Hematopoietic multipotent progenitor cell treated with erythropoietin and hydrocortisone succinate and interleukin-3 and kit ligand, for 17 days (in vitro differentiated cells): Measurements from ENCODE around the gene ITIH5.

ENCODE experiments used
- DNase-seq: peaks from one replicate; pipeline ENCODE4 v3.0.0-alpha.2; 2015; ENCODE audit warnings: low spot score

ITIH5 gene

DNA sequence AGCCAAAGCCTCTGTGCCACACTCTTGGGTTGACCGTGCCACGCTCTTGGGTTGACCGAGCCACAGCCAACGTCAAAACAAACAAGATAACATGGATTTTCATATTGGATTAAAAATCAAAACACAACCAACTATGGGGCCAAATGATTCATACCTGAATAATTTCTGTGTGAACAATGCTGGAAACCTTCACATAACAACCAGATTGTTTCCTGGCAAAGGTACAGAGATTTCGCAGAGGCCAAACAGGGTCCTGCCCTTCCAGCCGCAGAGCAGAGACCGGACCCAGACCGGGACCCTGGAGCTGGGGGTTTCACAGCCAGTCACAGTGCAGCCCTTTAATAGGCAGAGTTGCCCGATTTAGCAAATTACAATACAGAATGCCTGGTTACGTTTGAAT, 40.5 kb downstream of the ITIH5 start:
- no peak for DNase-seq

DNA sequence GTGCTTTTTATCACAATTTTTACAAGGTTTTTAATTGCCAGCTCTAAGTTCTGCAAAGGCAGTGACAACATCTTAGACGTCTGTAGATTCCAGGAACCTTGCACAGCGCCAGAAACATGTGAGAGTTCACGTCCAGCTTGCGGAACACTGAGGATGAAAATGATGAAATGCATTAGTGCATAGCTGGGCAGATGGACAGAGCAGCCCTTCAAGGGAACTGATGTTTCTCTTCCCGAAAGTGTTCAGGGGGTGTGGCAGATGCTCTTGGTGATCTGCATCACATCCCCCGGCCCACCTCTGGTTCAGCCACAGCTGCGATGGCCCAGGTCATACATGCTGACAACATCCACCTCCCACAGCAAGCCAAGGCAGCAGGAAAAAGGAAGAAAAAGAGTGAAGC, 40.9 kb downstream of the ITIH5 start:
- DNase-seq = no peak

DNA sequence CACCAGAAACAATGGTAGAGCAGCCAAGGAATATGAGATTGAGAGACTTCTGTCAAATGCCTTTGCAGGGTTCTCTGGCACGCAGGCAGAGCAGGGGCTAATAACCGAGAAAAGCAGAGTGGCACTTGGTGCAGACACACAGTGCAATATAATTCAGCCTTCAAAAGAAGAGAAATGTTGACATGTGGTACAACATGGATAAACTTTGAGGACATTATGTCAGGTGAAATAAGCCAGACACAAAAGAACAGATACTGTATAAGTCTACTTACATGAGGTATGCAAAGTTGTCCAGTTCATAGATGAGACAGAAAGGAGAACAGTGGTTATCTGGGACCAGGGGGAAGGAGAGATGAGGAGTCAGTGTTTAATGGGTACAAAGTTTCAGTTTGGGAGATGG, 41.8 kb downstream of the ITIH5 start:
- DNase-seq = no peak

DNA sequence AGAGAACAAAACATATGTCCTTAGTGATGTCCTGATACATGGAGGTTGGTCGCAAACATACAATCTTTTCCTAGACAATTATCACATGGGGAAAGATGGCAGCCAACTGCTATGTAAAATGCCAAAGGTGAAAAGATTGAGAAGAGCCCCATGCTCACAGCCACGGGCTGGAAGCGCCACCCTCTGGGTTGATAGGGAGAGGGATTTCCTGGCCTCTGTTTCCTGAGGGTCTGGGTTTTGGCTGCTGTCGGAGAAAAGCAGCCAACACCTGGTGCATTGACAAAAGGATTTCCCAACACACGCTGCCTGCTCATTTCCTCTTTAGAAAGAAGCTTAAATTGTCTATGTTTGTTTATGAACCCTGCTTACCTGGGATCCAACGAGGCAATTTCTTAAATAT, 43.8 kb downstream of the ITIH5 start:
- DNase-seq = no peak

DNA sequence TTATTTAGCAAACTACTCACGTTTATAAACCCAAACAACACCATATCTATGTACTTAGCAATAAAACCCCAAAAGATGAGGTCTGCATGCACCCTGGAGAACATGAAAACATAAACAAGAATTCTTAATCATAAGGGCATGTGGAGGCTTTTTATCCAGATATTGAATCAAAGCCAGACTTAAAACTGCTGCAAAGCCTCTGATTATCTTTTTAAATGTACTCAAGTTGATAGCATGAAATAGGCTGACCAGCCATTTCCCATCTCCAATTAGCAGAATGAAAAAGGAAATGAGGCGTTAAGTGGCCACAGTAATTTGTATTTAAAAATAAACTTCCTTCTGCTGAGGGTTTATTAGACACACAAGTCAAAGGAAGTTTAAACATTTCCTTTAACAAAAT, 48.3 kb downstream of the ITIH5 start:
- DNase-seq = no peak

DNA sequence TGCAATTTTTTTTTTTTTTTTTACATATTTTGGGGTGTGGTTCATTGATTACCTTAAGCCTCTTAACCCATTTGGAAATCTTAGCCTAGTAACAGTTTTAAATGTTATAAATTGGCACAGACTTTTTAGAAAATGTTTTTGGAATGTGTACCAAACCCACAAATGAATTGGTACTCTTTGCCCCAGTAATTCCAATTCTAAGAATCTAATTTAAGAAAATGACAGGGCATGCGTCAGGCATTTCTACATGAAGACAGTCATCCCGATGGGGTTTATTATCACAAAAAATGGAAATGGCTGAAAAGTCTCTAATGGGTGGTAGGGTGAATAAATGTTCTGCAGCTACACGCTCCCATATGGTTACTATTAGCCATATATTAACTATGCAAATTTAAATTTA, 54.9 kb downstream of the ITIH5 start:
- DNase-seq = no peak

DNA sequence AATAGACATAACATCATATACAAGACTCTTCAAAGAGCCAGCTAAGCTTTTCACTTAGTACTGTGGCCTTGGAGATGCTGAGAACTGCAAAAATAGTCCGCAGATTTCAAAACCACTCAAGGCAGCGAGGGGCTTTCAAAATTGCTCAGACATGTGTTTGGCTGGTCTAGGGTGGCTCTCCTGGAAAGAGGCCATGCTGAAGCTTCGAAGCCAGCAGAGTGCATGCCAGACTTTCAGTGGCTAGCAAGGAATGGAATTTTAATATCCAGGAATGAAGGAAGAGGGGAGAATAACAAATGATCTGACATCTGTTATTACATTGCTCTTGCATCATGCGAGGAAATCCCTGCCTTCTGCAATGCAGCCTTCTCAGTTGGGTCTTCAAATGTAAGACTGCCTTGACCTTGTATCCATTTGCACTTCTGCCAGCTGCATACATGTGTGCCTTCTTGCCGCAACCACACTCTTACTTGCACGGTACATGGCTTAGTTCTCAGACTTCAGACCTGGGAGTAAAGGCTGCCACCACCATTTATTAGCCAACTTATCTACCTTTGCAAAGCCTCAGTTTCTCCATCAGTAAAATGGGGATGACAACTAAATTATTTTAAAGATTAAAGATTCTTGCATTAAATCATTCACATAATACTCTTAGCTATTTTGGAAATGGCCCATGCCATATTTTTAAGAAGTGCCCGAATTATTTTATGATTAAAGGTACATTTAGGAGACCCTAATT, 55.9 kb downstream of the ITIH5 start:
- DNase-seq = no peak

DNA sequence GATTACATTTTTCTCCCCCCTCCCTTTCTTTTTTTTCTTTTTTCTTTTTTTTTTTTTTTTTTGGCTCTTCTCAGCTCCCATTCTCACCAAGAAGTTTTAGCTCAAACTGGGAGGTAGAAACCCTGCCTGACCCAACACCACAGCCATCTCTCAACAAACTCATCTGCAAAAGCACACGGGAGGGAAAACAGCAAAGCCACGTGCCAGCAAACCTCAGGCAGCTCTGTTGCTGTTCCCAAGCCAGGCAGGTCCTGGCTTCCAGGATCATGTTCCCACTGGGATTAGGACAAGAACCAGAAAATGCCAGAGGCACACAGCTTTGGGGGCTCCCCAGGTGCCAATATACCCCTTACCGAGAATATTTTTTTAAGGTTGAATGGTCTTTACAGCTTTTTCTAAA, 56.7 kb downstream of the ITIH5 start:
- DNase-seq = no peak

DNA sequence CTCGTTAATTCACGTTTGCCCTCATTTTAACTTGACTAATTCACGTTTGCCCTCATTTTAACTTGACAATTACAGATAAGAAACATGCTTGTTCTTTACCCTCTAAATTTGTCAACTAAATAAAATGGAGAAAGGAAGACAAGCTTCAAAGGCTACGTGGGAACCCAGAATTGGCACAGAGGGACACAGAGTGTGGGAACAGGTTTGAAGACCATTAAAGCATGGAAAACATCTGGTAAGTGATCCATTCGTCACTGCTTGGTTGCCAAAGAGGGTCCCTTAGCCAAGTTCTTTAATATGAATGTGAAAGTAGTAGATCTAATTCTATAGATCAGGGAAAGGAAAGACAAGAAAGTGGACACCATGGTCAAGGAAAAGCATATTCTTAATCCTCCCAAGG, 57.2 kb downstream of the ITIH5 start:
- no peak for DNase-seq

DNA sequence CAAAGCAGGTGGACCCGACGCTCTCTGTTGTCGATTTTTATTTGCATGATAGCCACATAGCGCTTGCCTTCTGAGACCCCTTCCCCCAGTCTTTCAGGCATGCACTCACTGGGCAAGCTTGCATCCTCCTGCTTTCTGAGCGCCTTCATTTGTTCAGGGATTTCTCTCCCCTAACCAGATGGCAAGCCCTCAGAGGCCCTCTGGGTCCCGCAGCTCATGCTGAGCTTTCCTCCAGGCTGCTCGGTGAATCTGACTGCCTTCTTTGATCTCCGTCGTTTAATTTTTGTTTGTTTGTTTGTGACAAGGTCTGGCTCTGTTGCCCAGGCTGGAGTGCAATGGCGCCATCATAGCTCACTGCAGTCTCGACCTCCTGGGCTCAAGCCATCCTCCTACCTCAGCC, 58.8 kb downstream of the ITIH5 start:
- no peak for DNase-seq

DNA sequence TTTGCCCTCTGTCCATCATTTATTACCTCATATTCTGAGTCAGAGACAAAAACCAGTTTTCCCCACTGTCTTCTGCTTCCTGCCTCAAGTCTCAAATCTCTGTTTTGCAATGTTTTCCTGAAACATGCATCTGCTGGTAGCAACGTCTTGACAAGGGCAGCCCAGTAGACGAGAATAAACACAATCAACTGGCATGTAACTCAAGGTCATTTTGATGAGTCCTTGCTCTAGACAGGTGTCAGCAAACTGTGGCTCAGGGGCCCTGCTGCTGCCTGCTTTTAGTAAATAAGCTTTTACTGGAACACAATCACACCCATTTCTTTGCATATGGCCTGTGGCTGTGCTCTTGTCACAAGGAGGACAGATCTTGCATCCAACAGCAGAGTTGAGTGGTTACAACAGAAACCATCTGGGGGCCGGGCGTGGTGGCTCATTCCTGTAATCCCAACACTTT, 59.8 kb downstream of the ITIH5 start:
- no peak for DNase-seq

DNA sequence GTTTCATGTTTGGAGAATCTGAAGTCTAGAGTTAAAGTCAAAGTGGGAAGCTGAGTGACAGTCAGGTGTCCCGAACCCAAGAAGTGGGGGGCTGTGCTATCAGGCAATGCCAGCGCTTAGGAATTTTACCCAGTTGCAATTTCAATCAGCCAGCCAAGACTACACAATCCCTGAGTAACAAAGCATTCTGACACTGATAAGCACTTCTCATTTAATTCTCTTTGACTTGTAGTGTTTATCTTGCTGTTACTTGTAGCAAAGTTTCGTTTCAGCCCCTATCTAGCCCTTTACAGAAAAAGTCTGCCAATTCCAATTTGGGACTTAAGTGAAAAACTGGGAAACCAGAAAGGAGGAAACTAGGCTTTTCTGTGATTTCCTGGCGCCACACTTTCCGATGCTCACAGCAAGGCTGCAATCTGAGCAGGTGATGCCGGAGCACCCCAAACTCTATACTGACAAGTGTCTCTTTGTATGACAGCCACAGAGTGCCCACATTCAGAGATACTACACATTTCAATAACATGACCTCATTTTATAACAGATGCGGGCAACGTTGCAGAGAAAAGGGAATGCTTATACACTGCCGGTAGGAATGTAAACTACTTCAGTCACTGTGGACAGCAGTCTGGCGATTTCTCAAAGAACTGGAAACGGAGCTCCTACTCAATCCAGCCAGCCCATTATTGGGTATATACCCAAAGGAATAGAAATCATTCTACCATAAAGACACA, 61.0 kb downstream of the ITIH5 start:
- no peak for DNase-seq

DNA sequence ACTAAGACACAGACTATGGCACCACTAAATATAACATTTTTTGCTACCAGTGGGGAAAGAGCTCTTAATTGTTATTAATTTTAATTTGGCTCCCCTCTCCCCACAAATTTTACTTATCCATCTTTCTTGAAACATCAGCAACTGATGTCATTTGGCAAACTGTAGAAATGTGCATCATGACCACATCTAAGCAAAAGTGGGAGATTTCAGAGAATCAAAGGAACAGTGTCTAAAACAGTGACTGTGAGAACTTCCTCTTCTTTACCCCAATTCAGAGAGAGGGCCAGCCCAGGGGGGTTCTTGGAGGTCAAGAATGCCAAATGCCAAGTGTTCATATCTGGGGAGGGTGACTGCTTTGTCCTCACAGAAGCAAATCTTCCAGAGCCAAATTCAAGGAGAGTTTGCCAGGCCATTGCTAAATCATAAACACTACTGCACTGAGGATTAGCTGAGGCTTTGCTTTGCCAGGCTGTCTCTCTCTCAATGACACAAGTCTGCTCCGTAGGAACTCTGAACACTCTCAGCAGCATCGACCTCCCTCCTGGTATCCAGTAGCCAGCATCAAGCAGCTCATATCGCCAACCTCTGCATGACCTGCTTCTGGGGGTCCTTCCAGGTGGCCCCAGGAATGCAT, 65.6 kb downstream of the ITIH5 start:
- DNase-seq = no peak

DNA sequence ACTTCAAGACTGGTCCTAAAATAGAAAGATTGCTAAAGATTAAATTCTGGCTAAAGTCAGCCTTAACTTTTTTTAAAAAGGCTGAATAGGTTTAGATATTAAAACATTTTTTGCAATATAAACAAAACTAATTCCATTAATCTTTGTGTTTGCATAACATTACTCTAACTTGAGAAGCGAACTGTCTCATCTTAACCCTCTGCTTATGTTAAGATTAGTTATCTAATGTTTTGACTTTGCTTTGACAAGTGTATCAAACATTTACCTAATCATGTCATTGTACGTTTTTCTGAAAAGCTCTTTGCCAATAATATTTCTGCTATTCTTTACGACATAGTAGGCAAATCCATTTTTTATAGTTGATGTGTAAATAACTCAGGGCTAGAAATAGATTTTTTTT, 68.0 kb downstream of the ITIH5 start:
- DNase-seq = no peak

DNA sequence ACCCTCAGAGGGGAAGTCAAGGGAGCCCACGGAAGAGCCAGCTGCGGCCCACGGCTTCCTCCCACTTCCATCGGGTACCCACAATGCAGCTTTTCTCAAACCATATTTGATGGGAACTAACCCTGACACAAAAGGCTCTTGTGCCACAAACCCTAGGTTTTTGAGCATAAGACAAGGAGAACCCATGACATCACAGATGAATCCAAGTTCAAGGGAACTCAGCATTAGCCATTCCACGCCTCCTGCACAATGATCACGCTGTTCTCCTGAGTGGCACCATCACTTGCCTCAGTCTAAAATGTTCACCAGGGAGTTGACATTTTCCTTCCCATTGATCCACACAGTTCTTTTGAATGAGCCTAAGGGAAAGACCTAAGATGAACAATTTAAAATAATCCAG, 70.4 kb downstream of the ITIH5 start:
- no peak for DNase-seq

DNA sequence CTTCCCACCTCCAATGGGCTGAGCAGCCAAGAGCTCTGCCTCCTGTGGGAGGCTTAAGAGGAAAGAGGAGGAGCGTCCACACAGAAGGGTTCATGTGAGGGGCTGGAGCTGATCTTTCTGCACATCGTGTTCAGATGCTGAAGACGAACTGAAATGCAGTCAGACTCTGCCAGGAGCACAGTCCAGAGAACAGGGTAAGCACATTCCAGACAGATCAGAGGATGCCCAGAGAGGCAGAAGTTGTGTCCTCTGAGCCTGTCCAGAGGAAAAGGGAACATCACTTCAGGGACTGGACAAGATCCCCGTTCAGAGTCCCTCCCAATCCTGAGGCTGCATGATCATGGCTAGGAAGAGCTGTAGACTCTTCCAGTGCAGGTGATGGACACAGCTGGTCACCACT, 72.9 kb downstream of the ITIH5 start:
- DNase-seq = no peak

DNA sequence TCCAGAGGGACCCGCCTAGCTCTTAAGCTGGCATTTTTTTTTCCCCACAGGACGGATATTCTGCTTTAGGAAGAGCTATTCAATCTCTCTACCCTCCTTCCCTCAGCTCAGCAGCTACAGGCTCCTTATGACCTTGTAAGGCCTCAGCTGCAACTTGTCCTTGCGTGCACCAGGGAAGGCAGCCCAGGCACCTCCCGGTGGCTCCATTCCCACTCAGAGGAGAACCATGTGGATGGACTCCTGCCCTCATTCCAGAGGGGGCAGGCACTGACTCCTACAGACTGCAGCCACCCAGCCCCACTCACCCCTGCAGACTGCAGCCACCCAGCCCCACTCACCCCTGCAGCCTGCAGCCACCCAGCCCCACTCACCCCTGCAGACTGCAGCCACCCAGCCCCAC, 73.7 kb downstream of the ITIH5 start:
- no peak for DNase-seq

DNA sequence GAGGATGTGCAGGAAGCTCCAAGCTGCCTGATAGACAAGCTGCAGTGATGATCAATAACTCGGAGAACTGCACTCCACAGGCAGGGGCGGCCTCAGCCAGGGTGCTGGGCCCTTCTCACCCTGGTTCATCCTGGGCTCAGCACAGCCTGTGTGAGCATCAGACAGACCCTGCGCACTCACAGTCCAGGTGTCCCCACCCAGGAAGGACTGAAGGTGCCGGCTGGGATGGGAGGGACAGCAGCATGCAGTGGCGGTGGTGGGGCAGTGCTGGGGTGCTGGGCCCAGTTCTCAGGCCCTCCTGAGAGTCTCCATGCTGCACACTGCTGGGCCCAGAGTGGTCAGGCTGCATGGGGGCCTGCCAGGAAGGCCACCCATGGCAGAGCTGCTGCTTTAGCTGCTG, 74.1 kb downstream of the ITIH5 start:
- DNase-seq = no peak

DNA sequence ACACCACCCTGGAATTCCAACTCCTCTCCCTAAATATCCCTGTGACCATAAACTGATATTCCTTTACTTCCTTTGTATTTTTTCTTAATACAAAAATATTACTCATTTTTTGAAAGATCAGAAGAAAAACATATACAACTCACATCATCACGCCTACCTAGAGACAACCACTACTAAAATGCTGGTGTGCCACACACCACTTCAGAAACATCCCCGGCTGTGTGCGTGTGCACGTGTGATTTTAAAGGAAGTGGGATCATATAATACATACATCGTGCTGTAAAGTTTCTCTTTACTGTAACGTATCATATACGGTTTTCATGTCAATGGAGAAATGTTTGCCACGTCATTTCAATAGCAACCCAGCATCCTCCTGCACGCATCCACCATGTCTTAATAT, 76.5 kb downstream of the ITIH5 start:
- DNase-seq = no peak

DNA sequence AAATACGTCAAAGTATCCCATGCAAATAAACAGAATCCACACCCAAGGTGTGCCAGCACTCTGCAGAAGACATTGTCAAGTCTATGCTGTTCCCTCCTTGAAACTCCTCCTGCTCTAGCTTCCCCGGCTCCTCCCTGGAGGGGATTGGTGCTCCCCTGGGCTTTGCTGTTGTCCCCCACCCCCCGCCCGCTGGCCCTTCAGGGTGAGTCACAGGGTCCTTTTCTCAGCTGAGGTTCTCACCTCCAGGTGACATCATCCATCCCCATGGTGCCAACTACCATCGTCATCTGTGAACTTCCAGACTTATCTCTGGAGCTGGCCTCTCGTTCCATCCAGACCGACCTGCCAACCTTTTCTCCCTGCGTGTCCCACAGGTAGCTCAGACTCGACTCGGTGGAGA, 77.0 kb downstream of the ITIH5 start:
- DNase-seq = no peak

DNA sequence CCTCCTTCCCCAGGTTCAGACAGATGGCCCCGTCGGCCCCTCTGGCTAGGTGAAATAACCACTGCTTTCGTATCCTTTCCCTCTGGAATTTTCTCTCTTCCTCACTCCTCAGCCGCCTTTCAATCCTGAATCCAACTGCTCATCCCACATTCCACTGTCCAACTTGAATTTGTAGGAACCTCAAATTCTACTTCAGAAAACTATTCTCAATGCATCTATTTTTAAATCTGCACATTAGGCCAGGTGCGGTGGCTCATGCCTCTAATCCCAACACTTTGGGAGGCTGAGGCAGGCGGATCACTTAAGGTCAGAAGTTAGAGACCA, 78.9 kb downstream of the ITIH5 start:
- no peak for DNase-seq

DNA sequence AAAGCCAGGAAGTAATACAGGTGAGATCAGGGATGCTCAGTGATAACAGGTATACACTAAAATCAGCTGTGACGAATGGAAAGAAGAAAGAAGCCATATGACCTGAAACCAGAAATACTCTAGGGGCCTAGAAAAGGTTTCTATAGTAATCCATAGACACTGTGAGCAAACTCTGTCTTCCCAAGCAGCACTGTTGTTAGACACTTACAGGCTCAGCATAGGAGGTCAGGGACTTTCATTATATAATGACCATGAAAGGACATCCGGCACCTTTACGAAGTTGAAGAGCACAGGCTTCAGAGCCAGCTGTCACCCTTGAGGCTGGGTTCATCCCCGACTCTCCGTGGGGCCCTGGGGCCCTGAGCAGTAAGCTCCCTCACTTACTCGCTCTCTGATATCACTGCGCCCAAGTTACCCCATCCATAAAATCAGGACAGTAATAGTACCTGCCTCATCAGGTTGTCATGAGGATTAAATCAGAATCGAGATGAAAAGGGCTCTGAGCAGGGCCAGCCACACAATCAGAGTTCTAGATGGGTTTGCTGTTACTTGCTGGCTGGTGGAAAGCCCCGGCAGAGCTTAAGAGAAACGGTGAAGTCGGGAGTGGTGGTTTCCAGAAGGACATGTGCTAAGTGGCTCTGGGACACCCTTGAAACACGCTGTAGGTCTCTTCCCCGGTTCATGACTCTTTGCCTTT, 79.5 kb downstream of the ITIH5 start:
- no peak for DNase-seq

DNA sequence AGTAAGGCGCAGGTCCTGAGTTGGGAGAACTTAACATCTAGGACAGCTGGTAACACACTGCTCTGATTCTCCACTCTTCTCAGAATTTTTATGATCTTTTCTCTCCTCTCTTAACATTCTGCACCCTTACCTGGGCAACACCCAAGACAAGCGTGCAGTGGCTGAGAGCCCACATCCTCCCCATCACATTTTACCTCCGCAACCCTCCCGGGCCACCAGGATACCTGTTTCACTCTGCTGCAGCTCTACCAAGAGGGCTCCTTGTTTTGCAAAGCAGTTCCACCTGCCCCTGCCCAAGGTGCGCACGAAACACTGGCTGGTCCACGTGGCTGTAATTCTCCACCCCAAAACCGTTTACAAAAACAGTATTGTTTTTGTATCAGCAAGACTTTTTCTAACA, 81.5 kb downstream of the ITIH5 start:
- no peak for DNase-seq
